Right lobe of liver (tissue), 6 donors: ENCODE measurements around the gene KDM4C. TPM values are rescaled to one million over a fixed set of nuclear protein-coding genes. Genes with fewer than 3 reads are reported as not detected.
A peak's percentile ranks its signal among the peaks of the same experiment; 100 is the strongest.

Experiments used
- ATAC-seq, 4 donors: fragments of 200-7000 bp; cut with Tn5 transposase; one replicate each; pipeline ENCODE4 v1.9.1; 2020; ENCODE audit warnings: mild to moderate bottlenecking in 4 of 4, moderate library complexity in 4 of 4
- DNase-seq, 3 donors: peaks; one replicate each; pipeline ENCODE4 v3.0.0-alpha.2; 2020
- H3K27ac ChIP-seq, 3 donors: fragments of 200-600 bp; one replicate each; pipeline ENCODE4 v1.8.0; 2022
- H3K27me3 ChIP-seq, 2 donors: fragments of 200-600 bp; one replicate each; pipeline ENCODE4 v1.8.0; 2022
- H3K36me3 ChIP-seq, 4 donors: fragments of 200-600 bp; sonication (generic) in 1 of 4; one replicate each; pipeline versions ENCODE4 v1.5.1 to v1.8.0; 2017 to 2022; ENCODE audit warnings: control low read depth in 1 of 4
- H3K4me1 ChIP-seq, 4 donors: fragments of 200-600 bp; sonication (generic) in 1 of 4; one replicate each; pipeline versions ENCODE4 v1.5.1 to v1.8.0; 2017 to 2022; ENCODE audit warnings: control low read depth in 1 of 4
- H3K4me3 ChIP-seq, 3 donors: fragments of 200-600 bp; one replicate each; pipeline ENCODE4 v1.8.0; 2022
- H3K9me3 ChIP-seq, 4 donors: fragments of 200-600 bp; sonication (generic) in 1 of 4; one replicate each; pipeline versions ENCODE4 v1.5.1 to v1.8.0; 2017 to 2022; ENCODE audit warnings: control low read depth in 1 of 4
- CTCF ChIP-seq, 4 donors: fragments of 200-600 bp in 3 of 4; fragments of 450-650 bp in 1 of 4; IDR thresholded peaks; one replicate each; pipeline versions ENCODE4 v1.5.1 to v1.8.0; 2016 to 2022; ENCODE audit warnings: antibody characterized with exemption in 4 of 4, mild to moderate bottlenecking in 2 of 4
- POLR2A ChIP-seq: fragments of 450-650 bp; IDR thresholded peaks from one replicate; pipeline ENCODE4 v1.6.1; 2017; ENCODE audit warnings: antibody characterized with exemption, mild to moderate bottlenecking
- WGBS: methylation state at CpG from one replicate; pipeline ENCODE4 v1.1.6; 2018; ENCODE audit warnings: low coverage, low lambda C conversion rate; ENCODE audit not compliant: insufficient coverage; ENCODE audit errors: missing lambda C conversion rate; 5-methylcytosine and 5-hydroxymethylcytosine counted together
- intact Hi-C, 2 donors: fragments of 100-400 bp; cut with DNase I; formaldehyde crosslinking; loops; one replicate each; pipeline versions ENCODE4 v1.11.2 to v1.14.1; 2022
- total RNA-seq, 6 experiments: library from RNA; depleted of rRNA in 2 of 6; stranded (reverse); fragments of >200 nt in 2 of 6; fragmentation: NEBNext Ultra II Directional in 3 of 6; extraction: Animal tissue kit (Norgen Biotek cat#: 25700) in 3 of 6; gene quantifications; one replicate each; pipeline versions ENCODE4 v1.1.0 to v1.2.4, GENCODE V29; 2016 to 2023
- donor health status: DM: no; HTN: yes; CAD: no.
- donor health status: DM: no; HTN: no; CAD: no.
- donor health status: DM: no; HTN: no; CAD: no.
- donor health status: DM: no; HTN: yes; CAD: no.
- donor health status: DM: no; HTN: yes; CAD: no.

Gene KDM4C
- total RNA-seq, 6 experiments from 2014 or later = 14.1 to 20.9 (median 15.3) TPM

DNA sequence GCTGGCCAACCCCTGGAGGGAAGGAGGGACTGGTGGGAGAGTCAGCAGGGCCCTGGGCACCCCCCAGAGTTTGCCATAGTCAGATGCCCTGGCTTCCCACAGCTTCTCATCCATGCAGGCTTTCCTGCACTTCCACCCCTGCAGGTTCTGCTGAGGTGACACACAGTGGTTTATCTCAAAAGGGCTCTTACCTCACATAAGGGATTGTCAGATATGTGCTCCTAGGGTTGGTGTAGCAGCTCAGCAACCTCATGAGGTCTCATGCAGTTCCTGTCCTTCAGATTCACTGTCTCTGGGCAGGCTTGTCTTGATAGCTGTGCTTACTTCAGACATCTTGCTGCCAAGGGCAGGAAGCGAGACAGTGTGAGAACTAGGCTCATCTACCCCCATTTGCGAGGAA lies 143.4 kb downstream of the KDM4C start:
- no peaks in the 10 kb centered on the region for H3K9me3 ChIP-seq
- H3K4me3 ChIP-seq = no peak overlapping the region
- no peak for ATAC-seq
- no peak overlapping the region for H3K27ac ChIP-seq
- no peaks in the 10 kb centered on the region for H3K27me3 ChIP-seq
- H3K4me1 ChIP-seq = peaks cover 0 to 34% (median 2%) of the 10 kb centered on the region in 4 donors
- DNase-seq = no peak
- WGBS = 90% methylated on average over 2 of the region's 2 CpGs
- intact Hi-C loops = no loop called here
- H3K36me3 ChIP-seq = no peaks in the 10 kb centered on the region
- TF ChIP-seq POLR2A = no peak
- TF ChIP-seq CTCF (IDR thresholded peaks at IDR 0.05) = no peak

DNA sequence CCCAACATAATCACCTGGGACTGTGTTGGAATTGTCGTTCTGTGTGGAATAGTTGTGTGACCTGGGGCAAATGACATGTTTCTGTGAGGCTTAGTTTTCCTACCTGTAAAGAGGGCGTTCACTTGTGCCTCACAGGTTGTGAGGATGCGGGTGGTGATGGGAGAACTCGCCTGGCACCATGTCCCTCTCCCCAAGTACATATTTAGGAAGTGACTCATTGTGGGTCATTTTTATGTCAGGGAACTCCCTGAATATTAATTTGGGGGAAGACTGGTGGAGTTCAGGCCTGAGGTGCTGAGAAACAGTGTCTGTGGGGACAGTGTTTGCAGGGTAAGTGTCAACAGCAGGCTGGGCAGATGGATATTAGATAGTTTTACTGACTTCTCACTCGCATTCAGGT lies 144.7 kb downstream of the KDM4C start:
- Histone ChIP-seq H3K9me3 (no peaks in the 10 kb centered on the region), H3K36me3 (no peaks in the 10 kb centered on the region), H3K27ac (no peak overlapping the region), H3K4me1 (peaks cover 0 to 30% (median 2%) of the 10 kb centered on the region in 4 donors), H3K4me3 (no peak overlapping the region), H3K27me3 (no peaks in the 10 kb centered on the region)
- intact Hi-C loops = no loop called here
- WGBS = 93% methylated on average over 2 of the region's 5 CpGs
- DNase-seq (no peak), ATAC-seq (peak in 1 of 4 donors; percentile 19)
- TF ChIP-seq POLR2A (no peak), CTCF (IDR thresholded peaks at IDR 0.05) (no peak)

GRCh38 chr9:6904371-6904770 lies 146.6 kb downstream of the KDM4C start:
- H3K4me1 ChIP-seq = peaks cover 0 to 27% (median 0%) of the 10 kb centered on the region in 4 donors
- ATAC-seq = no peak
- H3K27me3 ChIP-seq = no peaks in the 10 kb centered on the region
- intact Hi-C loops = no loop called here
- no peak overlapping the region for H3K27ac ChIP-seq
- H3K4me3 ChIP-seq = no peak overlapping the region
- TF ChIP-seq POLR2A = no peak
- TF ChIP-seq CTCF (IDR thresholded peaks at IDR 0.05) = no peak
- WGBS = 100% methylated on average over 2 of the region's 2 CpGs
- no peaks in the 10 kb centered on the region for H3K36me3 ChIP-seq
- DNase-seq = no peak
- no peaks in the 10 kb centered on the region for H3K9me3 ChIP-seq

- TF ChIP-seq CTCF (IDR thresholded peaks at IDR 0.05) = no peak
- TF ChIP-seq POLR2A = no peak
- DNase-seq (no peak), ATAC-seq (peak; percentile 40 to 62 (median 50))
- H3K4me1 ChIP-seq = peaks cover 0 to 30% (median 4%) of the 10 kb centered on the region in 4 donors
- WGBS = 54% methylated on average over 6 of the region's 6 CpGs
- peak overlapping the region in 1 of 3 donors; percentile 17 for H3K27ac ChIP-seq
- no peaks in the 10 kb centered on the region for H3K36me3 ChIP-seq
- H3K9me3 ChIP-seq = no peaks in the 10 kb centered on the region
- no peak overlapping the region for H3K4me3 ChIP-seq
- intact Hi-C loops = no loop called here
- H3K27me3 ChIP-seq = no peaks in the 10 kb centered on the region
Observed at GRCh38 chr9:6905850-6906375, 148.1 kb downstream of the KDM4C start.
